AG04449 (cell line): ENCODE data around the gene MRS2.

Experiments used
- CTCF ChIA-PET: fragments of 350-600 bp; formaldehyde crosslinking; extraction: SDS; loops from one replicate; lab custom pipeline; 2021; ENCODE audit warnings: antibody characterized with exemption; lab: Yijun Ruan, JAX
- POLR2A ChIA-PET: fragments of 400-600, 350-600 bp; formaldehyde crosslinking; extraction: SDS; loops from one replicate; lab custom pipeline; 2020; ENCODE audit warnings: antibody characterized with exemption, inconsistent platforms; lab: Yijun Ruan, JAX
- DNase-seq: peaks from one replicate; pipeline ENCODE4 v3.0.0-alpha.2; 2010; ENCODE audit warnings: low read depth, low spot score
- H3K4me3 ChIP-seq: 2 replicates; pipeline ENCODE4 v1.5.1; 2011; ENCODE audit warnings: low read depth, mild to moderate bottlenecking, control low read depth, low read length
- TF ChIP-seq, protein P1 (sequence below): IDR thresholded peaks from one replicate; pipeline ENCODE4 v1.5.1; 2011; ENCODE audit warnings: mild to moderate bottlenecking, moderate library complexity, low read length, control low read depth, inconsistent platforms; ENCODE audit not compliant: insufficient read depth; ENCODE audit errors: missing control alignments

The MRS2 gene

DNA sequence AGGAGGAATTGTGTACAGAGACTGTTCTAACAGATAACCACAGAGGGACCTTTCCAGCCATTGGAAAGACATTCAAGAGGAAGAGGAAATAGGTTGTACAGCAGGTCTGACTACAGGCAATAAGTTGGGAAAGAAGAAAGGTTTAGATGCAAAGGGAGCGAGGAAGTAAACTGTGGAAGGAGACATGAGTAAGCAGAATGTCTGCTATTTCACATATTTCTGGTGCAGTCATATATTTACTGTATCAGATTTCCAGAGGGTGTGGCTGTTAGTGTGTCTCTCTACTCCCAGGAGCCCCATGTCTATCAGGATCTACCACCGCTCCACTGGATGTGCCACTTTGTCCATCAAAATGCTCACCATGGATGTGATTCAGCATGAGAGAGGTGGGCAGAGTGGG is 25.9 kb downstream of the MRS2 start:
- TF ChIP-seq, protein P1, sequence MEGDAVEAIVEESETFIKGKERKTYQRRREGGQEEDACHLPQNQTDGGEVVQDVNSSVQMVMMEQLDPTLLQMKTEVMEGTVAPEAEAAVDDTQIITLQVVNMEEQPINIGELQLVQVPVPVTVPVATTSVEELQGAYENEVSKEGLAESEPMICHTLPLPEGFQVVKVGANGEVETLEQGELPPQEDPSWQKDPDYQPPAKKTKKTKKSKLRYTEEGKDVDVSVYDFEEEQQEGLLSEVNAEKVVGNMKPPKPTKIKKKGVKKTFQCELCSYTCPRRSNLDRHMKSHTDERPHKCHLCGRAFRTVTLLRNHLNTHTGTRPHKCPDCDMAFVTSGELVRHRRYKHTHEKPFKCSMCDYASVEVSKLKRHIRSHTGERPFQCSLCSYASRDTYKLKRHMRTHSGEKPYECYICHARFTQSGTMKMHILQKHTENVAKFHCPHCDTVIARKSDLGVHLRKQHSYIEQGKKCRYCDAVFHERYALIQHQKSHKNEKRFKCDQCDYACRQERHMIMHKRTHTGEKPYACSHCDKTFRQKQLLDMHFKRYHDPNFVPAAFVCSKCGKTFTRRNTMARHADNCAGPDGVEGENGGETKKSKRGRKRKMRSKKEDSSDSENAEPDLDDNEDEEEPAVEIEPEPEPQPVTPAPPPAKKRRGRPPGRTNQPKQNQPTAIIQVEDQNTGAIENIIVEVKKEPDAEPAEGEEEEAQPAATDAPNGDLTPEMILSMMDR: no peak
- CTCF ChIA-PET: interaction anchor here (1.2 kb wide), 1 partner anchor 40 kb away, joined by 3 read pairs; no protein-coding TSS in a partner anchor
- POLR2A ChIA-PET: no interaction called here
- H3K4me3 ChIP-seq: no peak overlapping the region
- DNase-seq: no peak

DNA sequence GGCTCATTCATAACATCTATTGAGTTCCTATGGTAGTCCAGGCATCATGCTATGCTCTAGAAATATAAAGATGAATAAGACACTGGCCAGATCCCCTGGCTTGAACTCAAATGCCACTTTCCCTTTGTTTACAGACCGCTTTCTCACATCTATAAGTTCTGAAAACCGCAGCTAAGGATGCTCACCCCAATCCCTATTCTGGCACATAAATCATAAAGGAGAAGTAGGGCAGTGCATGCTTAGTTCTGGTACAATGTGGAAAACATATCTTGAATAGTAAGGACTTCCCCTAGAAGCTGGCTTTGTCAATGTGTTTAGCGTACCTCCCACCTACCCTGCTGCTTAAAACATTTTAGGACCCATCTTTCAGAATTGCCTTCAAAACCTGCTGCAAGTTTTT is 26.4 kb downstream of the MRS2 start:
- ChIA-PET CTCF (interaction anchor here (1.2 to 1.9 kb wide), 3 partner anchors 22 to 95 kb away, joined by 3 to 10 read pairs (median 4); no protein-coding TSS in a partner anchor), POLR2A (no interaction called here)
- no peak for DNase-seq
- TF ChIP-seq, protein P1: no peak
- no peak overlapping the region for H3K4me3 ChIP-seq

DNA sequence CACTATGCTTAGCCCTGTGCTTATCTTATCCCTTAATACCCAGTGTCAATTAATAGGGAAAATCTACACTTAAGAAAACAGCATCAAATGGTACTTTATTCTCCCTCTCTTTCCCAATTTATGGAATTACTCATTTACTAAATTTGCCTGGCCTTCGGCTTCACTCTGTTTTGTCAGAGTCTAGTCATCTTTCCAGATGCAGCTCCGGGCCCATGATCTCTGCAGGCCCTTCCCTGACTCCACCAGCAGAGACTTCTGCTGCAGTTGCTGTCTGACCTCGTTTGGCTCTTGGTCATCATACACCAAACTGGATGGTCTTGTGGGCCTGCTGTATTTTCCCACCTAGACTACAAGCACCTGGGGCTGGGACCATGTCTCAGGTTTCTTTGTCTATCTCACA is 27.4 kb downstream of the MRS2 start:
- ChIA-PET POLR2A (no interaction called here), CTCF (interaction anchor here (0.6 to 3.4 kb wide), 14 partner anchors 9 to 260 kb away, joined by 3 to 26 read pairs (median 4); no protein-coding TSS in a partner anchor)
- no peak for DNase-seq

DNA sequence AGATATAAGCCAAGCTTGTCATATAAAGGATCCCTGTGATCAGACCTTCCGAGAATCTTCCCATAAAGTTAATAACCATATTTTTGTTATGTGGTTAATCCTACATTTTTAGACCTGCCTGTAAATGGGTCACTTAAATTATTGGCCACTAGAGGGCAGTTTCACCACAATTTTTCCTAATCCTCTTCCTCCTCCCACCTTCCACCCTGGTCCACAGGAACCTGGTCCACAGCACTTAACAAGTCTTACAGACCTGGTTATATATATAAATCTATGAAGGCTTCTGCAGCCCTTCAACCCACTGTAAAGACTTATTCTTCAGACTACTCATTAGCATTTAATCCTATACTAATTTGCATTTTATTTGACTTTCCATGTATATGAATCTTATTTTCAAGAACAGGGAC is 28.3 kb downstream of the MRS2 start:
- TF ChIP-seq, protein P1: peak; percentile 35
- no peak for DNase-seq
- H3K4me3 ChIP-seq: no peak overlapping the region
- POLR2A ChIA-PET: no interaction called here
- CTCF ChIA-PET: interaction anchor here (0.6 to 3.4 kb wide), 20 partner anchors 9 to 265 kb away, joined by 3 to 26 read pairs (median 4); partner anchors contain the start of genes ACOT13, ALDH5A1 and TDP2

More for the DNA sequence above, 27.4 kb downstream of the MRS2 start:
- no peak overlapping the region for H3K4me3 ChIP-seq
- TF ChIP-seq, protein P1: no peak

DNA sequence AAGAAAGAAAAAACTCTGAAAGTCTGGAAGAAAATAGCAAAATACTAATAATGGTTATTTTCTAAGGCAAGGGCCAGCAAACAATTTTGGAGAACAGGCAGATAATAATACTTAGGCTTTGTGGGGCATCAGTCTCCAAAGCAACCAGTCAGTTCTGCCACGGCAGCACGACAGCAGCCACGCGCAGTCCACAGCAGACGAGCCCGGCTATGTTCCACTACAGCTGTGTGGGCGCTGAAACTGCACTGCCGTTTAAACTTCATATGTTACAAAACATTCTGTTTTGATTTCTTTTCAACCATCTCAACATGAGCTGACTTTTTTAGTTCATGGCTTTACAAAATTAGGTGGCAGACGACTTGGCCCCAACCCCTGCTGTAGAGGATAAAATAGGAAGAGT is 29.9 kb downstream of the MRS2 start:
- ChIA-PET POLR2A (no interaction called here), CTCF (interaction anchor here (1.0 to 3.4 kb wide), 6 partner anchors 9 to 89 kb away, joined by 3 to 16 read pairs (median 4); no protein-coding TSS in a partner anchor)
- TF ChIP-seq, protein P1: no peak
- H3K4me3 ChIP-seq: no peak overlapping the region
- DNase-seq: no peak

DNA sequence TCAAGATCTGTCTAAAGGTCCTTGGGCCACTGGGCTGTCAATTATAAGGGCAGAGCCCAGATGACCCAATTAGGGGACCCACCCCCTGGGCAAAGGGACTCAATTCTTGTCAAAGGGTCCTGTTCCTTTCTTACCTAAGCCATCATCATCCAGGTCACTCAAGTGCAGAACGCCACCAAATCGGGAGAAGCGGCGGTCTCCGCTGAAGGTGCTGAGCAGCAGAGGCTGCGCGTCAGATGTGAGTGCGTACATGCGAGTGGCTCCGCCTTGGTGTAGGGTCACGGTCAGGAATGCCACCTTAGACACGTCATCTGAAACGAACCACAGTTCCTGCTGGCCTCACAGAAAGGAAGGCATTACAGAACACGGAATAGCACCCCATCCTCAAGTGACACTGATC is 34.2 kb downstream of the MRS2 start:
- POLR2A ChIA-PET: no interaction called here
- no peak for DNase-seq
- CTCF ChIA-PET: no interaction called here
- no peak overlapping the region for H3K4me3 ChIP-seq
- TF ChIP-seq, protein P1: no peak
